Measurements from ENCODE around the gene PHACTR1. TPM values are rescaled to one million over a fixed set of nuclear protein-coding genes. Genes with fewer than 3 reads are reported as not detected.

Gene PHACTR1
- total and polyA plus RNA-seq, 8 donors: 0.46 to 17.4 (median 6.4) TPM; not detected in 1

DNA sequence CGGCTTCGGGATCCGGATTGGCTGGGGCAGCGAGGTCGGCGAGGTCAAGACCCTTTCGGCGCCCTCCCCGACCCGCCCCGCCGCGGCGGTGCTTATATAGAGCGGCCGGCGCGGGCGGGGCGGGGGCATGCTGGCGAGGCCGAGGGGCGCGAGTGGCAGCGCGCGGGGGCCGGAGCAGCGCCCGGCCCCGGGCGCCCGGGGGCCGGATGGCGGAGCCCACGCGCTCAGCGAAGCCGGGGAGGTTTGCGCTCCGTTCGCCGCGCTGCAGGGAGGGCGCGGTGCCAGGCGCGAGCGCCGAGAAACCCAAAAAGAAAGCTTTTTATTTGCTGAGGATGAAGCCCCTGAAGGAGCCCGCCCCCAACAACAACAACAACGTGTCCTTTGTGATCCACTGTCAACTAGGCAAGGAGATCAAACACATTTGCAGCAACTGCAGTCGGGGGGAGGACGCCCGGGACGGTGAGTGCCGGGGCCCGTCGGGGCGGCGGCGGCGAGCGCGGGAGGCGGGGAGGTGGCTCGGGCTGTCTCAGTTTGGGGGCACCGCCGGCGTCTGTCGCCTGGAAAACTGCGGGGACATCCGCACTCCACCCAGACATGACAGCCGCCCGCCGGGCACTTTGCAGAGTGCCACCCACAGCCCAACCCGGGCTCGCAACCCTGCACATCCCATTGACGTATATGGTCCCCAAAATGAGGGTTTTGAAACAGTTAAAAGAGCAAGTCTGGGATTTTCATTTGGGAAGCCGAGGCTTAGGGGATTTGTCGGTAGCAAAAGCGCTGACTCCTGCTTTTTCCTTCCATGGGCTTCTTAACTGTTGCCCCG, 297.3 kb downstream of the PHACTR1 start:
- Histone ChIP-seq H3K27ac (peak overlapping the region in 1 of 5 donors; percentile 54), H3K27me3 (peaks cover 0 to 33% (median 24%) of the 10 kb centered on the region in 3 donors)

DNA sequence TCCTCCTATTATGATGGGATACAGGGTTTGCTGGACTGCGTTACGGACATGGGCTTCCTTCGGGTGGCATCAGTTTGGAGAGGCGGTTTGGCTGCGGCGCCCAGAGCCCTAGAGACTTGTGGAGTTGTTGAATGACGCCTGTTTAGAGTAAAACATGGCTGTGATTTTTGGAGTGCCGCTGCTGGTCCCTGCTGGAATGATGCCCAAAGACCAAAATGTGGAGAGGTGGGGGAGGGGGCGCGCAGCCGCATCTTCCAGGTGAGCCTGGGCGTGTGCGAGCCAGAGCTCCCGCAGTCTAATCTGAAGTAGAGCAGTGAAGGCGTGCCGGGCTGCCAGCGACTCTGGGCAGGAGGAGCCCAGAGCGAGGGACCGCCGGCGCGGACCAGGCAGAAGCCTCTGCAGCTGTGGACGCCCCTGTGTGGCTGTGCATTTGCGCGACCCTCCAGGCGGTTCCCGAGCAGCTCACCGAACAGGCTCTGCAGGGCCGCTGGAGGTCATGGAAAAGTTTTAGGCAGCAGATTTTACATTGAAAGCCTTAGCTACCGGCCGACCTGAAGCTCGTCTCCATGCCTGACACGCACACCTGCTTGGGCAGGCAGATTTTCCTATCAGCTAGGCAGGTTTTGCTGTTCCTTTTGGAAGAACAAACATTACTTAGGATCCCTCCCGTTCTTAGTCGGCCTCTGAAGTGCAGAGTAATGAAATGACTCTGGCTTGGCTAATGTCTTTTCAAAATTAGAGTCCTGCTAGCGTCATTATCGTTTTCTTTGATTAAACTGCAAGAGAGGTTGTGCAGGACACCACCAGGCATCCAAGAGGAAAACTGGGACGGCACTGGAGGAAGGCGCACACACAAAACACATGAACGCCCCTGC, 298.2 kb downstream of the PHACTR1 start:
- peaks cover 0 to 33% (median 24%) of the 10 kb centered on the region in 3 donors for H3K27me3 ChIP-seq
- H3K4me1 ChIP-seq: peaks cover 25 to 43% (median 34%) of the 10 kb centered on the region in 4 donors
- WGBS, 5 donors: 14 to 32% (median 22%) methylated on average over 24 to 40 of the region's 40 CpGs
- TF ChIP-seq POLR2AphosphoS5 (IDR thresholded peaks at IDR 0.05) (no peak), POLR2A (IDR thresholded peaks at IDR 0.05) (no peak), EP300 (IDR thresholded peaks at IDR 0.05) (no peak)
- TF ChIP-seq, protein P1, sequence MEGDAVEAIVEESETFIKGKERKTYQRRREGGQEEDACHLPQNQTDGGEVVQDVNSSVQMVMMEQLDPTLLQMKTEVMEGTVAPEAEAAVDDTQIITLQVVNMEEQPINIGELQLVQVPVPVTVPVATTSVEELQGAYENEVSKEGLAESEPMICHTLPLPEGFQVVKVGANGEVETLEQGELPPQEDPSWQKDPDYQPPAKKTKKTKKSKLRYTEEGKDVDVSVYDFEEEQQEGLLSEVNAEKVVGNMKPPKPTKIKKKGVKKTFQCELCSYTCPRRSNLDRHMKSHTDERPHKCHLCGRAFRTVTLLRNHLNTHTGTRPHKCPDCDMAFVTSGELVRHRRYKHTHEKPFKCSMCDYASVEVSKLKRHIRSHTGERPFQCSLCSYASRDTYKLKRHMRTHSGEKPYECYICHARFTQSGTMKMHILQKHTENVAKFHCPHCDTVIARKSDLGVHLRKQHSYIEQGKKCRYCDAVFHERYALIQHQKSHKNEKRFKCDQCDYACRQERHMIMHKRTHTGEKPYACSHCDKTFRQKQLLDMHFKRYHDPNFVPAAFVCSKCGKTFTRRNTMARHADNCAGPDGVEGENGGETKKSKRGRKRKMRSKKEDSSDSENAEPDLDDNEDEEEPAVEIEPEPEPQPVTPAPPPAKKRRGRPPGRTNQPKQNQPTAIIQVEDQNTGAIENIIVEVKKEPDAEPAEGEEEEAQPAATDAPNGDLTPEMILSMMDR (IDR thresholded peaks at IDR 0.05): no peak
- H3K9me3 ChIP-seq: no peaks in the 10 kb centered on the region
- peak overlapping the region; percentile 53 to 65 (median 59) for H3K4me3 ChIP-seq
- intact Hi-C loops (cut with DNase I; ENCODE audit: low total_unique reads): no loop called here
- H3K27ac ChIP-seq: peak overlapping the region in 1 of 5 donors; percentile 54
- peak in 1 of 2 donors; percentile 56 for DNase-seq
- no peaks in the 10 kb centered on the region for H3K36me3 ChIP-seq

More for the DNA sequence above, 297.3 kb downstream of the PHACTR1 start:
- DNase-seq: peak in 1 of 2 donors; percentile 54
- Histone ChIP-seq H3K4me3 (peak overlapping the region; percentile 53 to 65 (median 59)), H3K4me1 (peaks cover 25 to 43% (median 34%) of the 10 kb centered on the region in 4 donors), H3K36me3 (no peaks in the 10 kb centered on the region), H3K9me3 (no peaks in the 10 kb centered on the region)
- TF ChIP-seq EP300 (IDR thresholded peaks at IDR 0.05) (no peak), POLR2A (IDR thresholded peaks at IDR 0.05) (no peak), POLR2AphosphoS5 (IDR thresholded peaks at IDR 0.05) (no peak)
- TF ChIP-seq, protein P1 (IDR thresholded peaks at IDR 0.05): no peak
- intact Hi-C loops (cut with DNase I; ENCODE audit: low total_unique reads): no loop called here
- 0 to 3% (median 2%) methylated on average over 13 to 83 of the region's 83 CpGs for WGBS, 5 donors

GRCh38 chr6:13015379-13015681, 298.8 kb downstream of the PHACTR1 start:
- peak overlapping the region in 1 of 5 donors; percentile 54 for H3K27ac ChIP-seq
- TF ChIP-seq, protein P1 (IDR thresholded peaks at IDR 0.05): no peak
- TF ChIP-seq EP300 (IDR thresholded peaks at IDR 0.05): no peak
- no peak for TF ChIP-seq POLR2A (IDR thresholded peaks at IDR 0.05)
- TF ChIP-seq POLR2AphosphoS5 (IDR thresholded peaks at IDR 0.05): no peak
- no peak overlapping the region for H3K4me3 ChIP-seq

DNA sequence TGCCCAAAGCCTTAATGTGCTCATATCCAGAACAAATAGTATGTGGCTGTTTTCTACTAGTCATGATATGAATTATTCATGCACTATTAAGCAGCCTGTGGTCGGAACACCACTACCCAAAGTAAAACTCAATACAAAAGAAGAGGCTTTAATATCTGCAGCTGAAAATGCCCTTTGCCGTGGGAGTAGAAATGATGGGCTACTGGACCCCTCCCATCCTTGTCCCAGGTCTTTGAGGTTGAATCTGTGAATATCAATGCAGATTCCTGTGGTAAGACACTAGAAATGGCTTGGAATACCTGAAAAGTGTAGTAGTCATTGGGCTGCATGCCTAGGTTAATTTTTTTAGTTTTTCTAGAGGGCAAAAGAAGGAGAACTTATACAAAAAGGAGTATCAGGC, 308.0 kb downstream of the PHACTR1 start:
- no peaks in the 10 kb centered on the region for H3K9me3 ChIP-seq
- 84 to 94% (median 89%) methylated on average over 2 of the region's 2 CpGs for WGBS, 5 donors
- intact Hi-C loops (cut with DNase I; ENCODE audit: low total_unique reads): no loop called here
- no peaks in the 10 kb centered on the region for H3K36me3 ChIP-seq
- TF ChIP-seq POLR2A (IDR thresholded peaks at IDR 0.05) (no peak), POLR2AphosphoS5 (IDR thresholded peaks at IDR 0.05) (no peak), EP300 (IDR thresholded peaks at IDR 0.05) (no peak)
- DNase-seq: no peak
- H3K4me1 ChIP-seq: peaks cover 0 to 14% (median 3%) of the 10 kb centered on the region in 4 donors
- no peaks in the 10 kb centered on the region for H3K27me3 ChIP-seq
- H3K27ac ChIP-seq: no peak overlapping the region
- no peak overlapping the region for H3K4me3 ChIP-seq

More at GRCh38 chr6:13015379-13015681, 298.8 kb downstream of the PHACTR1 start:
- no peaks in the 10 kb centered on the region for H3K9me3 ChIP-seq
- no peaks in the 10 kb centered on the region for H3K36me3 ChIP-seq
- peaks cover 0 to 33% (median 24%) of the 10 kb centered on the region in 3 donors for H3K27me3 ChIP-seq
- intact Hi-C loops (cut with DNase I; ENCODE audit: low total_unique reads): no loop called here
- DNase-seq: no peak
- 36 to 53% (median 49%) methylated on average over 3 of the region's 3 CpGs for WGBS, 5 donors
- H3K4me1 ChIP-seq: peaks cover 25 to 43% (median 34%) of the 10 kb centered on the region in 4 donors

All from stomach (tissue), 9 donors.